GM19395 (cell line): ENCODE measurements around the gene CNTN6.
"Not testable (repeated sequence)": the region's sequence is repeated elsewhere in the genome, so short reads cannot be mapped to it uniquely, and the experiment has no call there.

Experiments used
- ATAC-seq: cut with Tn5 transposase; IDR thresholded peaks from one replicate; pipeline ENCODE4 v1.9.1; 2021; ENCODE audit warnings: mild to moderate bottlenecking, moderate library complexity; ENCODE audit not compliant: unreplicated experiment

CNTN6 gene

GRCh38 chr3:1272546-1273265 lies 179.9 kb downstream of the CNTN6 start:
- no peak for ATAC-seq

DNA sequence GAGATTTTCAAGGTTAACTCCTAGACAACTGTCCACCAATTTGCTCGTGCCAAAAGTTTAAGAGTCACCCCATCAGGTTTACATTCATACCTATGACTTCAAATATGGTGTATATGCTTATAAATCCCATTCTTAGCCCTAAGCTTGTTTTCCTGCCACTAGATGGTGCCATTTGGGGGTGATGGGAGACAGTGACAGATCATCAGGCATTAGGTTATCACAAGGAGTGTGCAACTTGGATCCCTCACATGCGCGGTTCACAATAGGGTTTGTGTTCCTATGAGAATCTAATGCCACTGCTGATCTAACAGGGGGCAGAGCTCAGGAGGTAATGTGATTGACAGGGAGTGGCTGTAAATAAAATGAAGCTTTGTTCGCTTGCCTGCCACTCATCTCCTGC lies 182.7 kb downstream of the CNTN6 start:
- peak; percentile 58 for ATAC-seq

DNA sequence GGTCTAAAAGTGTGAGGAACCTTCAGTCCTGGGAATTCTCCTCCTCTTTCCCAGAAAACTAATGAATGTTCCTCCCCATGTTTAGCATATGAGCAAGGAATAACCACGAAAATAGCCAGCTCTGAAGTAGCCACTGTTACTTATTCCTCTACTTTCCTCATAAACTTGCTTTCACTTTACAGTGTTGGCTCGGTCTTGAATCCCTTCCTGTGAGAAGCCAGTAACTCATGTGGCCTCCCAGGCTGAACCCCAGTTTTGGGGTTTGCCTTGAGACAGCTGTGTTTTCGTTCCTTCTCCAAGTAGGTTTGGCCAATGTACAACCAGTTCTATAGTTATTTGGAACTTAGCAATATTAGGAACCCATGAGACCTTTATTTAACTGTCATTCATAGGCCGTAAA lies 195.0 kb downstream of the CNTN6 start:
- ATAC-seq, result no peak

DNA sequence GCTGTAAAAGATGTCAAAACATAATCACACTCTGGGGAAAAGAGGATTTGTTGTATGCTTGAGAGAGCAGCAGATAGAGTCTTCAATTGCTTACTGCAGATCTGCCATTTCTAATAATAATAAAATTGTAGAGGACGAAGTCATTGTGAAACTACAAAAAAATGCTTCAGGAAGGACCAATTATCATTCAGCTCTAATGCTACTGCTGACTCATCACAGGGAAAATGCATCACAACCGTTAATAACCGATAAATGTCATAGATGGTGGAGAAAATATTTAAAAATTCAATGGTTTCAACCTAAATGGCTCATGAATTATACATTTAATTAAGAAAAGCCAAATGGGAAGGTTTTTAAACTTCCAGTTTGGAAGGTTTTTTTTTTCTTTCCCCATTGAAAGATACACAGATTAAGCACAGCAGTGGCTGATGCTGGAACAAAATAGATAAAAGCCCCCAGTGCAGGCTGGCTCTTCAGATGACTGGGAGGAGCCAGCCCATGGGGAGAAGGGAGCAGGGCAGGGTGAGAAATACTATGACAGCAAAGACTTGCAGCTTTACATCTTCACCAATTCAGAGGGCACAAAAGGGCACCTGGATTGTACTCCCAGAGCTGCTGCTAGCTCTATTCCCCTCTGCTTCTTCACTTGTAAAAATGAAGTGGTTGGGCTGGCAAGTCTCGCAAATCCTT lies 196.1 kb downstream of the CNTN6 start:
- ATAC-seq, result no peak

- no peak for ATAC-seq
Observed at GRCh38 chr3:1292571-1293071, 199.8 kb downstream of the CNTN6 start.

- ATAC-seq, result no peak
Observed at GRCh38 chr3:1294586-1294985, 201.8 kb downstream of the CNTN6 start.

- ATAC-seq, result no peak
Observed at GRCh38 chr3:1318296-1319005, 225.6 kb downstream of the CNTN6 start.

DNA sequence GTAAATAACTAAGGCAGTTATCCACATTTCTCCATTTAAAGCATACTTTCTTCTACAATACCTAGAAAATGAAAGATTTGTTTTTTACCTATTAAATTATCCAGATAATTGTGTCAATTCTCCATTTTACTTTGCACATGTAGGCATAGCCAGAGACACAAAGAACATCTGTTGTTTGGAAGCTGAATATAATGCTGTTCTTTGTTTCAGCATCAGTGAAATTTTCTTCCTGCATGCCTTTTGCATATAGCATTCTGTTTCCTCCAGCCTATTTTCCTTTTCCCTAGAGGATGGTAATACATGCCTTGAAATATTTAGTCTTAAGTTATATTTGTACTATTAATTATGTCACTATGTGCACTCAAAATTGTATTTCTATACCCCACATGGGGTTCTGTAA lies 233.7 kb downstream of the CNTN6 start:
- no peak for ATAC-seq

DNA sequence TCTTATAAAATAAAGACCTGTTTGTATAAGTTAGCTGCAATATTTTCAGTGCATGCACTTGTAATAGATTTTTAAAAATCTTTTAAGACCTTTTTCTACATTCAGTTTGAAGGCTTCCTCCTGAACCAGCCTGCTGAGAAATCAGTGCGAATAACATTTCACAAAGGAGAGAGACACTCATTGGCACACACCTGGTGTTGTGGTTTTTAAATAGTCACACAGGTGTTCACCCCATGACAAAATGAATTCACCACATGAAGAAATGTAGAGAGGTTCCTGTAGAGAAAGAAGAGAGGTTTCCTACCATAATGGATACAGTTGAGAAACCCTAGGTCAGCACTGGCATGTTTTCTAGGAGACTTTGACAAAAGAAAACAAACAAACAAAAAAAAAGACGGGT lies 237.3 kb downstream of the CNTN6 start:
- ATAC-seq, result no peak

- ATAC-seq, result no peak
Observed at GRCh38 chr3:1346386-1346785, 253.6 kb downstream of the CNTN6 start.

DNA sequence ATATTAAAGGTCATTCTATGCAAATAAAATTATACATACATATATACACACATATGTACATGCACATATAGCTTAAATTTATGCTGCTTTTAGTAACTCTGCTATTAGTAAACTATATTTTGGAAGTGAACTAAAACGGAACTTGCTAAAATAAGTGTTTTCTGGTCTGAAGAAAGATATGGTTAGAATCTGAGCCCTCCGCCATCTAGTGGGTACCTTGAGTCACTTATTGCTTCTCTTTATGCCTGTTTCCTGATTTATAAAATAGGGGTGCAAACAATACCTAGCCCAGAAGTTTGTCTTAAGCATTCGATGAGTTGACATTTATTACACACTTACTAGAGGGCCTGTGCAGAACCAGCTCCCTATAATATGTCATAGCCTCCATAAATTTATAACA lies 255.7 kb downstream of the CNTN6 start:
- ATAC-seq, result no peak

DNA sequence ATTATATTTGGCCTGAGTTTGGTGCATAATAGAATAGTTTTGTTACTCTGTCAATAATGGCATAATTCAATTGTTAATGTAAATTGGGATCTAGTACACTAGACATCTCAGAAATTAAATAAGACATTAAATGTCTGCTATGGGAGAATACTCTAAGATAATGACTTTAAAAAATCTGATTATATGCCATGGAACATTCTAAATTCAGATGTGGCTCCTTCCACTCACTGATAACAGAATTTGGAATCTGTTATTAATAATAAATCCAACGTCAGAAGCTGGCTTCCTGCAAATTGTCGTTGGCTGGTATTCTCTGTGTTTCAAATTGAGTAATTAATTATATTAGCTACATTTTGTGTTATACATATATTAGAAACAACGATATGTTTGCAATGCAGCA lies 258.1 kb downstream of the CNTN6 start:
- no peak for ATAC-seq

- ATAC-seq, result no peak
Observed at GRCh38 chr3:1355691-1356090, 262.9 kb downstream of the CNTN6 start.

GRCh38 chr3:1356101-1356500 lies 263.3 kb downstream of the CNTN6 start:
- no peak for ATAC-seq

DNA sequence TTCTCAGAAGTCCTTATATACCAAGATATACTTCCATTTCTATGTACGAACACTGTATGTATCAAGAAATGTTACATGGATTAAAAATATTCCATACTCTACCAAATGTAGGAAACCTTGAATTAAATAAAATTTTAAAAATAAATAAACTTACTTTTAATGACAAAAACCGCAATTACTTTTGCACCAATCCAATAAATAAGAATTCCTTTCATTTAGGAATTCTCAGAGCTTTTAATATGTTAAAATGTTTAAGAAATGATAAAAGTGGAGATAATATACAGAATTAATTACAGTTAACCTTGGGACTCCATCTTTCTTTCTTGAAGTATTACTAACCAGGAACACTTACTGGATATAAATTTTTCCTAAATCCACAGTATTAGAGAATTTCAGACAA lies 272.7 kb downstream of the CNTN6 start:
- no peak for ATAC-seq

- ATAC-seq, result no peak
Observed at GRCh38 chr3:1374471-1374870, 281.6 kb downstream of the CNTN6 start.

DNA sequence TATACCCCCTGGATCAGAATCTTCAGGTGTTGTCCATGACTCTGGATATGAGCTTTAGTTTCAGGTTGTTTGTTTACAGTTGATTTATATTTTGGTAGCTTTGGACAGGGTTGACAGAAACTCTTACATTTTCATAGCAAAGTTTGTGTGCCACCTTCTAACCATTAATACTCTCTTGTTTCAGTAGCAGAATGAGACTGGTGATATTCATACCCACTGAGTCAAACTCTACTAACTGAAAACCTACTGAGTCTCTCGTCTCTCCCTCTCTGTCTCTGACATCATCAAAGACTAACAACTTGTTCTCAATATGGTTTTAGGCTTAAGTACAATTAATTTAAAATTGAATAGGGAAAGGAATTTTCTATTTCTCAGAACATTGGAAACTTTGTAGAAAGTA lies 282.3 kb downstream of the CNTN6 start:
- no peak for ATAC-seq

DNA sequence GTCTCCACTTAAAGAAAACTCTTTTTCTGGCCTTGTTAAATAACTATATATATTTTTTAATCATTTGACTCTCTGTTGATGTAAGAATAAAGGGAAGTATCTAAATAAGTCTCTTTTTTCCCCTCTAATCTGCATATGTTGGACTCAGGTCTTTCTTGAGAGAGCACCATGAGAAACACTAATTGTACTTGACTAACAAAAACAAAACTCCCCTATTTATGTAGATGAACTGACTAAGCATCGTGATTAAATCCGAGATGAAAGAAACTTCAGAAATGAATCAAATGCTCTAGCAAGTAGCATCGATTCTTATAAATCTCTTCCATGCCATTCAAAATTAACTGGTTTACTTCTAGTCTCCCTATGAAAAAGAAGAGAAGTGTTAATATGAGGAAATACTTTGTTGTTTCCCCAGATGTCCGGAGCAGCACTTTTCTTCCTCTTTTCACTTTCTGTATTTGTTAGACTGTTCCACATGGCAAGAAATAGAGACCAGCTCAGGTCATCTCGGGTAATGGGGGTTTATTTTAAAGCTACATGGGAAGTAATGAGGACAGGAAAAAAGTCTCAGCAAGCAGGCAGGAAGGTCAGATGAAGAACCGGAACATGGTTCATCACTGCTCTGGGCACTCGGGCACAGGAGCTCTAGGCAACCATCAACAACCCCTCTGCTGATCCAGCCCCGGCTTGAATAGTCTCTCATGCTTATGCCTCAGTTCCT lies 288.3 kb downstream of the CNTN6 start:
- peak; percentile 87 for ATAC-seq

- ATAC-seq, result peak; percentile 42
Observed at GRCh38 chr3:1381647-1382036, 288.8 kb downstream of the CNTN6 start.

DNA sequence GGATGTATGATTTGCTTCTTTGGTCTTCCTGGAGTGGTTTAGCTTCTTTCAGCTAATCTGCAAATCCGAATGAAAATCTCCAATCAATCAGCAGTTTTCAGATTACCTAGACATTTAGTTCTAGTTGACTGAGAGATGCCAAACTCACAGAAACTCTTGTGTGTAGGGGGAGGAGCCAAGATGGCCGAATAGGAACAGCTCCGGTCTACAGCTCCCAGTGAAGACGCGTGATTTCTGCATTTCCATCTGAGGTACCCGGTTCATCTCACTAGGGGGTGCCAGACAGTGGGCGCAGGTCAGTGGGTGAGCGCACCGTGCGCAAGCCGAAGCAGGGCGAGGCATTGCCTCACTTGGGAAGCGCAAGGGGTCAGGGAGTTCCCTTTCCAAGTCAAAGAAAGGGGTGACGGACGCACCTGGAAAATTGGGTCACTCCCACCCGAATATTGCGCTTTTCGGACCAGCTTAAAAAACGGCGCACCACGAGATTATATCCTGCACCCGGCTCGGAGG lies 294.6 kb downstream of the CNTN6 start:
- ATAC-seq, result not testable (repeated sequence)

- no peak for ATAC-seq
Observed at GRCh38 chr3:1394188-1394587, 301.4 kb downstream of the CNTN6 start.
